ENCODE measurements around the gene CD79B. TPM values are rescaled to one million over a fixed set of nuclear protein-coding genes. Genes with fewer than 3 reads are reported as not detected.
"Not testable (repeated sequence)": the region's sequence is repeated elsewhere in the genome, so short reads cannot be mapped to it uniquely, and the experiment has no call there.

CD79B gene
- total RNA-seq, 1 donor from 2014 or later = 3.4 TPM

DNA sequence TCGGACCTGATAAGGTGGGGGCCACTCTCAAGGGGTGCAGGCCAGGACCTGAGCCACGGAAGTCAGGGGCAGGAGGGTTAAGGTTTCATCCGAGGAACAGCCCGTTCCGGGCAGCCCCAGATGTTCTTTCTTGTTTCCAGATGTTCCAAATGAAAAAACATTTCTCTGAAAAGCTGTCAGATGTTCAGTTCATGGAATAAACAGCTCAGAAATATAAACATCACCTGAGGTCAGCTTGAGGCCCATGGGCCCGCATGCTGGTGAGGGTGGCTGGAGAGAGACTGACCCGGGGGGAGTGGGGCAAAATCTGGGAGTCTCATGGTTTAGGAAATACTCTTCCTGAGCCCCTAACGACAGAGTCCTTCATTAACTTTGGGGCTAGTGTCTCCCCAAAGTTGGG is 1.5 kb upstream of the CD79B start:
- DNase-seq (ENCODE audit: low spot score) = no peak

DNA sequence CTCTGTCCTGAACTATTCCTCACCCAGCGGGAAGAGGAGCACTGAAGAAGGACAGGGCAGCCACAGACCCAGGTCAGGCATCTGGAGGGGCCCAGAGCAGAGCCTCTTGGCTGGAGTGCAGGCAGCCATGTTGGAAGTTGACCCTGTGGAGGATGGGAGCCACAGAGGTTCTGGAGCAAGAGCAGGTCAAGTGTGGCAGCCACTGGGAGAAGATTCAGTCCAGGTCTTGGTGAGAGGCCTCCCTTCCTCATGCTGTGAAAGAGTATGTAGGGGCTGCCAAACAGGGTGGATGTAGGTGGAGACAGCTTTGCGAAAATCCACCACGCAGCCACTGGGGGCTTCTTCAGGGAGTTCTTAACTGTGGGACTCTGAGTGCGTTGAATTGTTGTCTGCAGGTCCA is 590 bp upstream of the CD79B start:
- no peak for DNase-seq (ENCODE audit: low spot score)

DNA sequence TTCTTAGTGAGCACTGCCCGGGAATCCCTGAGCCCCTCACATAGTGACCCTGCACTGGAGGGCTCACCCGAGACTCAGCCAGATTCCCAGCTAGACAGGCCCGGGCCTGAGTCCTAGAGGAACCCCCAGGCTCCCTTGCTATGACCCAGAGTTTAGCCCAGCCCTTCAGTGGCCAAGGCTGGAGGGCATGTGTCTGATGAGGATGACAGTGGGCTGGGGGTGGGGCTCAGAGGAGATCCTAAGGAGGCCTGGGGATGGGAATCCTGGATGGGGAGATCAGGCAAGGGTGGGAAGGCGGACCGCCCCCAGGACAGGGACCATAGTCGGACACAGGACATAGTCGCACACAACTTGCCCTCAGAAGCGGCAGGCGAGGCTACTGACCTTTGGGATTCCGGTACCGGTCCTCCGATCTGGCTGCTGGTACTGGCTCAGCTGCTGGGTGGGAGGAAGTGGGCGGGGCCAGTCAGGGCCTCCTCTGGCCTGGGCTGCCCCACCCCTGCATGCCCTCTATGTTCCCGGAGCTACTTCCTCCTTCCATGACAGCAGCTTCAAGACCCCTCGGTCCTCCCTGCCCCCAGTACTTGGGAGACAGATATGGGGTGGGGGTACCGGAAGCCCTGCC is 1.1 kb downstream of the CD79B start:
- DNase-seq (ENCODE audit: low spot score) = peak; percentile 53

DNA sequence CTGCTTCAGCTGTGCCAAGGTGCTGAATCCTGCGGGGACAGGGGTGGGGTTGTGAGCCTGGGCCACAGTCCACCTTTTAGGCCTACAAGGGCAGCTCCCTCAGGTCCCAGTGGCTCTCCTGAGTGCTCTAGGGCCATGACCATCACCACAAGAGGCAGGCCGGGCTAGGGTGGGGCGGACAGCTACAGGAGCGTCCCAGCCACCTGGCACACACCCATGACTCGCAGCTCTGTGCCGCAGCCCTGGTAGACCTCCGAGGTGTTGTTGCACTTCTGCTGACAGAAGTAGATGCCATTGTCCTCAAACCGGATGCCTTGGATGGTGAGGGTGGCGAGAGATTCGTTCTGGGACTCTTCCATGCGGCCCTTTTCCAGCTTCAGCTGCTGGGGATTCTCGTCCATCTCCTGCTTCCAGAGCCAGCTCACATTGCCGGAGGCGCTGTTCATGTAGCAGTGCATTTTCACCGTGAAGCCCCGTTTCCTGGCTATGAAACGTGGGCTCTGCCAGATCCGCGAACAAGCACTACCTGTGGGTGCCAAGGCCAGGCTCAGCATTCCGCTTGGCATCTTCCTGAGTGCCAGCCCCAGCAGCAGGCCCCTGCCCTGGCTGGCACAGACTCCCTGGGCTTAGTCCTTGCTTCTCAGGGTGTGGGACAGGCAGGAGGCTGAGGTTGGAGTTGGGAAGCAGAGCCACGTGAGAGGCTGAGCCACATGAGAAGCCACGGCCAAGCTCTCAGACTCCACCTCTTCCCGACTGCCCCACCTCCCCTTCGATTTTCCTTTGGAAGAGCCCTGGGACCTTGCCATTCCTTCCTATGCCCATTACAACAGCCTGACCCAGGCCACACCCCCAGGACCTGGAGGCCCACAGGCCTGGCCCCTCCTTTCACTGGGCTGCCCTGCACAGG is 2.0 kb downstream of the CD79B start:
- DNase-seq (ENCODE audit: low spot score) = peak; percentile 55

- no peak for DNase-seq (ENCODE audit: low spot score)
Observed at GRCh38 chr17:63928966-63929695, 3.0 kb downstream of the CD79B start.

DNA sequence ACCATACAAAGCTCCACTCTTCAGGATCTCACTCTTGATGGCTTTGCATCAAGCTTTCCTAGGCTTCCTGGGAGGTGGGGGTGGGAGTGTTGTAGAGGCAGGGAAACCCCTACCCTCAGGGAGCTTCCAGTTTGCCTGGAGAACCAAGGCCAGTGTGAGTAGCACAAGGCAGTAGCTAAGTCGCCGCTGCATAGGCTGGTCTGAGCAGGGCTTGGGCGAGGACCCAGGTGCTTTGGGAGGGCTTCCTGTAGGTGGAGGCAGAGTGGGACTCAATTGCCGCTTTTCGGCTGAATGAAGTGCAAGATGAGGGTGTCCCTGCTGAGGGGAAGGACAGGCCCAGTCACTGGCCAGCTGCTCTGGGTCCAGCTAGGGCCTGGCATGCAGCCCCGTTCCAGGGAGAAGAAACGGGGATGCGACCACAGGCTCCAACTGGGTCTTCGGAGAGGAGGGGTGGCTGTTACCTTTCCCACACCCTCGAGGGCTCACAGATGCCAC is 3.9 kb downstream of the CD79B start:
- DNase-seq (ENCODE audit: low spot score) = no peak

DNA sequence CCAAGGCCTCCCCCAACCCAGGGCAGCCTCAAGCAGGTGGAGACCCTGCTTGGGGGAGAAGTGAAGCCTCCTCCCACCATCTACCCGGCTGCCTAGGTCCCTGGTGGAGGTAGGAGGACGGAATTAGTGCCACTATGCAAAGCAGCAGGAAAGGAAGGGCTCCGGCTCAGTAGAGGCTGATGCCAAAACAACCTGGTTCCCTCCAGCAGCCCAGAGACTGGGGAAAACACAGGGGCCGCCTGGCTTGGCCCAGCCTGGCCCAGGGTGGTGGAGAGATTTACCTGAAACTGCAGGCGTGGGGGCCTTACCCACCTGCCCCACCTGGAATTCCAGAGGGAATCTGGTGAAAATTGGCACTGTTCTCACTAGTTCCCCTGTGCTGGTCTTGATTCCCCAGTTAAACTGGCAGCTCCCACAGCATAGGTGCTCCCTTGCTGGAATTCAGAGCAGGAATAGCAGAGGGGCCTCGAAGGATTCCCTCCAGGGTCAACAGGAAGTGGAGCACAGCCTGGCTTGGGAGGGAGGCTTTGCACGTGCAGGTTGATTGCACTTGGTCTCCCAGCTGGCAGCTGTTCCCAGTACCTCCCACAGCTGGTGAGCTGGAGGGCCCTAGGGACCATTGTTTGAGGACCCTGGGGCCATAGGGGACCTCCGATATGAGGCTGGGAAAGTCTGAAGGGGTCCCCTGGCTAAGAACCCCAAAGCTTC is 4.5 kb downstream of the CD79B start:
- DNase-seq (ENCODE audit: low spot score) = no peak

DNA sequence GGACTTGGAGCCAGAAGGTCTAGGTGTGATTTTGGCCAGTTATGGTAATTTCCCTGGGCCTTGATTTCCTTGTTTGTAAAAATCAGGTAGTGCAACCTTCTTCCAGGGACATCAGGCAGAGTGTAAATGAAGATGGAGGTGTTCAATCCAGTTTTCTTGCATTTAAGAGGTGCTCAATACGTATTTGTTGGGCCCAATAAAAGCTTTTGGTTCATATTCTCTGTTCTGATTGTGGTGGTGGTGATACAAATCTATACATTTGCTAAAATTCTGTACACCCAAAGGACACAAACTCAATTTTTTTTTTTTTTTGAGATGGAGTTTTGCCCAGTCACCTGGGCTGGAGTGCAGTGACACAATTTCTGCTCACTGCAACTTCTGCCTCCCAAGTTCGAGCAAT is 6.0 kb downstream of the CD79B start:
- no peak for DNase-seq (ENCODE audit: low spot score)

GRCh38 chr17:63925615-63926014 is 6.5 kb downstream of the CD79B start:
- no peak for DNase-seq (ENCODE audit: low spot score)

- DNase-seq (ENCODE audit: low spot score) = not testable (repeated sequence)
Observed at GRCh38 chr17:63922402-63922801, 9.7 kb downstream of the CD79B start.

- DNase-seq (ENCODE audit: low spot score) = not testable (repeated sequence)
Observed at GRCh38 chr17:63920779-63921178, 11.4 kb downstream of the CD79B start.

GRCh38 chr17:63920050-63920449 is 12.1 kb downstream of the CD79B start:
- DNase-seq (ENCODE audit: low spot score) = not testable (repeated sequence)

DNA sequence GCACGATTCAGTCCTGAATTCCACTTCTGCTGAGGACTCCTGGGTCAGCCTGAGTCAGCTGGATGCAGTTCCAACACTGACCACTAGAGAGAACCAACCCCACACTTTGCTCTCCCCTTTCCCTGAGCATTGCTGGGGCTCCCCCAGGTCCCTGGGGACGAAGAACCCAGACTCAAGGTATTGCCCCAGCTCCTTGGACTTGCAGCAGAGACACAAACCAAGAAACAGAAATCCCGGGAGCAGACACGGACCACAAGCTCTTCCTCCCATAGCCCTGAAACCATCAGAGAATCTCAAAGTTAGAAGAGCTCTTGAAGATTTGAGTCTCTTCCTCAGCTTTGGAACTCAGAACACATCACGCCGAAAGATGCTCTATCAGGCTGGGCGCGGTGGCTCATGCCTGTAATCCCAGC is 12.8 kb downstream of the CD79B start:
- peak; percentile 65 for DNase-seq (ENCODE audit: low spot score)

- not testable (repeated sequence) for DNase-seq (ENCODE audit: low spot score)
Observed at GRCh38 chr17:63918789-63919305, 13.3 kb downstream of the CD79B start, which contains the start of gene GH1. Gene GH1, minus strand, starts transcription at chr17:63918839. Its CDS starts 63 bp downstream, at chr17:63918776.

DNA sequence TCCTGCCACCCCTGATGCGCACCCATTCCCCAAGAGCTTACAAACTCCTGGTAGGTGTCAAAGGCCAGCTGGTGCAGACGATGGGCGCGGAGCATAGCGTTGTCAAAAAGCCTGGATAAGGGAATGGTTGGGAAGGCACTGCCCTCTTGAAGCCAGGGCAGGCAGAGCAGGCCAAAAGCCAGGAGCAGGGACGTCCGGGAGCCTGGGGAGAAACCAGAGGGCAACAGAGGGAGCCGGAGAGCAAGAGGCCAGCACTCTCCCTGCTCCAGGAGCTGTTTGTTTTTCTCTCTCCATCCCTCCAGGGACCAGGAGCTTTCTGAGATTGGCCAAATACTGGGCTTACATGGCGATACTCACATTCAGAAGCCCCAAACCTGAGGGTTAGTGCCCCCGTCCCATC is 13.8 kb downstream of the CD79B start:
- no peak for DNase-seq (ENCODE audit: low spot score)

GRCh38 chr17:63917646-63918045 is 14.5 kb downstream of the CD79B start:
- DNase-seq (ENCODE audit: low spot score) = no peak

DNA sequence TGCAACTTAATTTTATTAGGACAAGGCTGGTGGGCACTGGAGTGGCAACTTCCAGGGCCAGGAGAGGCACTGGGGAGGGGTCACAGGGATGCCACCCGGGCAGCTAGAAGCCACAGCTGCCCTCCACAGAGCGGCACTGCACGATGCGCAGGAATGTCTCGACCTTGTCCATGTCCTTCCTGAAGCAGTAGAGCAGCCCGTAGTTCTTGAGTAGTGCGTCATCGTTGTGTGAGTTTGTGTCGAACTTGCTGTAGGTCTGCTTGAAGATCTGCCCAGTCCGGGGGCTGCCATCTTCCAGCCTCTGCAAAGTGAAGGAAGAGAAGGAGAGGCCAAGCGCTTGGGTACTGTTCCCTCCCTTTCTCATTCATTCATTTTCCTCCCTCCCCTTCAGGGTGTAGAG is 14.9 kb downstream of the CD79B start:
- DNase-seq (ENCODE audit: low spot score) = not testable (repeated sequence)

DNA sequence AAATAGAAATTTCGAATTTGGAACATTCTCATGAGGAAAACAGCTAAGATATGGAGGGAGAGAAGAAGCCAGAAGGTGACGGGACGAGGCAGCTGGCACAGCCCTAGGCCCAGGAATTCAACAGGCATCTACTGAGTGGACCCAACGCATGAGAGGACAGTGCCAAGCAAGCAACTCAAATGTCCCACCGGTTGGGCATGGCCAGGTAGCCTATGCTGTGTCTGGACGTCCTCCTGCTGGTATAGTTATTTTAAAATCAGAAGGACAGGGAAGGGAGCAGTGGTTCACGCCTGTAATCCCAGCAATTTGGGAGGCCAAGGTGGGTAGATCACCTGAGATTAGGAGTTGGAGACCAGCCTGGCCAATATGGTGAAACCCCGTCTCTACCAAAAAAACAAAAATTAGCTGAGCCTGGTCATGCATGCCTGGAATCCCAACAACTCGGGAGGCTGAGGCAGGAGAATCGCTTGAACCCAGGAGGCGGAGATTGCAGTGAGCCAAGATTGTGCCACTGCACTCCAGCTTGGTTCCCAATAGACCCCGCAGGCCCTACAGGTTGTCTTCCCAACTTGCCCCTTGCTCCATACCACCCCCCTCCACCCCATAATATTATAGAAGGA is 15.5 kb downstream of the CD79B start:
- DNase-seq (ENCODE audit: low spot score) = no peak

- DNase-seq (ENCODE audit: low spot score) = not testable (repeated sequence)
Observed at GRCh38 chr17:63915753-63916152, 16.4 kb downstream of the CD79B start.

DNA sequence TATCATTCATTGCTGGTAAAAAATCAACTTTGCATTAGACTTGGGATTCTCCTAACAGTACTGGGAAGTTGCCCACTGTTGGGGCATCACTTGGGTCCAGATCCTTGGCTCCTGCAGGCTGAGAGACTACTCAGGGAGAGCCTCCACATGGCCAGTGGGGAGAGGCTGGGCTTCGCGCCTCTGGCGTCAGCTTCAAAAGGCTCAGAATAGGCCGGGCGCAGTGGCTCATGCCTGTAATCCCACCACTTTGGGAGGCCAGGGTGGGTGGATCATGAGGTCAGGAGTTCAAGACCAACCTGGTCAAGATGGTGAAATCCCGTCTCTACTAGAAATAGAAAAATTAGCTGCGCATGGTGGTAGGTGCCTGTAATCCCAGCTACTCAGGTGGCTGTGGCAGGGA is 17.7 kb downstream of the CD79B start:
- no peak for DNase-seq (ENCODE audit: low spot score)

DNA sequence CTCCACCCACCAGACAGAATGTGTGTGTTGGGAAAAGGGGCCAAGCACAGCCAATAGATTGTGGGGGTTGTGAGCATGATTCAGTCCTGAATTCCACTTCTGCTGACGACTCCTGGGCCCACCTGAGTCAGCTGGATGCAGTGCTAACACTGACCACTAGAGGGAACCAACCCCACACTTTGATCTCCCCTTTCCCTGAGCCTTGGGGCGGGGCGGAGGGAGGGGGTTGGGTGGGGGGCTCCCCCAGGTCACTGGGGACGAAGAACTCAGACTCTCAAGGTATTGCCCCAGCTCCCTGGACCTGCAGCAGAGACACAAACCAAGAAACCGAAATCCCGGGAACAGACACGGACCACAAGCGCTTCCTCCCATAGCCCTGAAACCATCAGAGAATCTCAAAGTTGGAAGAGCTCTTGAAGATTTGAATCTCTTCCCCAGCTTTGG is 20.5 kb downstream of the CD79B start:
- DNase-seq (ENCODE audit: low spot score) = no peak
